Measurements from ENCODE around the gene KCNN3.

Gene KCNN3

DNA sequence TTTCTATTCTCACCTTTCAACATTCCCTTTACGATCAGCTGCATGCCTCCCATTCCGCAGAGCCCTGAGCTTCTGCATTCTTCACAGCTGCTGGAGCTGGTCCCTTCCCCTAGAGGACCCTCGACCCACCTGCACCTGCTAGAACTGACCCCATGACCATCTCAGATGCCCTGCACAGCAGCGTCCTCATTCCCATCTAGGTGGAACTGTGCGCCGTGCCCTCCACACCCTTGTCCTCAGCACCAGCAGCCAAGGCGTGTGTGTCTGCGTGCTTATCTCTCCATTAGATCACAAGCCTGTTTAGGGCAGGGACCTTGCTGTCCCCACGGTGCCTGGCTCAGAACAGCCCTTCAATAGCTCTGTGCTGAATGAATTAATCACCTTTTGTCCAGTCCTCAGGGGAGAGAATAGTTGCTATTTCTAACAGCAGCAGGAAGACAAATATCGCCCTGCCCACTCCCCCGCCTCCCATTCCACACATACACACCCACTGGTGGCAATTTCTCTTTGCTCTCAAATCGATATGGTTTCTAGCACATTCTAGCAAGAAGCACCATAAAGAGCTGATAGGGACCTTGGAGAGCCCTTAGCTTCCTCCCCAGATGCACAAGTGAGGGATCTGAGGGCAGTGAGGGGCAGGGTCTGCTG, 61.7 kb downstream of the KCNN3 start:
- no peak overlapping the region for H2AFZ ChIP-seq (ENCODE audit: low read length)
- no peaks in the 10 kb centered on the region for H3K9me2 ChIP-seq (replicated peaks; ENCODE audit: insufficient read depth, low read length)
- no peak overlapping the region for H3K27ac ChIP-seq (ENCODE audit: low read length)
- no peak overlapping the region for H3K4me2 ChIP-seq (ENCODE audit: low read depth, low read length)
- H3K9ac ChIP-seq (ENCODE audit: low read length), result no peak overlapping the region
- H4K20me1 ChIP-seq (ENCODE audit: insufficient read depth, low read length), result no peaks in the 10 kb centered on the region
- no peak overlapping the region for H3K4me3 ChIP-seq (ENCODE audit: low read length)
- no peaks in the 10 kb centered on the region for H3K27me3 ChIP-seq (replicated peaks; ENCODE audit: insufficient read depth, low read length)
- H3K9me3 ChIP-seq (replicated peaks; ENCODE audit: insufficient read depth, low read length), result no peaks in the 10 kb centered on the region
- TF ChIP-seq EZH2phosphoT487 (IDR thresholded peaks at IDR 0.05; ENCODE audit: low read length) (no peak), CTCF (IDR thresholded peaks at IDR 0.05; ENCODE audit: low read length) (no peak), EZH2 (optimal IDR thresholded peaks at IDR 0.05; ENCODE audit: low read depth, low read length) (no peak)
- no peak for DNase-seq
- H3K79me2 ChIP-seq (ENCODE audit: low read length), result peaks cover 67% of the 10 kb centered on the region
- peaks cover 29% of the 10 kb centered on the region for H3K4me1 ChIP-seq (ENCODE audit: low read length)
- H3K36me3 ChIP-seq (replicated peaks; ENCODE audit: insufficient read depth, low read length), result no peaks in the 10 kb centered on the region
- H3F3A ChIP-seq (ENCODE audit: insufficient read depth, low read length), result peaks cover 21% of the 10 kb centered on the region

DNA sequence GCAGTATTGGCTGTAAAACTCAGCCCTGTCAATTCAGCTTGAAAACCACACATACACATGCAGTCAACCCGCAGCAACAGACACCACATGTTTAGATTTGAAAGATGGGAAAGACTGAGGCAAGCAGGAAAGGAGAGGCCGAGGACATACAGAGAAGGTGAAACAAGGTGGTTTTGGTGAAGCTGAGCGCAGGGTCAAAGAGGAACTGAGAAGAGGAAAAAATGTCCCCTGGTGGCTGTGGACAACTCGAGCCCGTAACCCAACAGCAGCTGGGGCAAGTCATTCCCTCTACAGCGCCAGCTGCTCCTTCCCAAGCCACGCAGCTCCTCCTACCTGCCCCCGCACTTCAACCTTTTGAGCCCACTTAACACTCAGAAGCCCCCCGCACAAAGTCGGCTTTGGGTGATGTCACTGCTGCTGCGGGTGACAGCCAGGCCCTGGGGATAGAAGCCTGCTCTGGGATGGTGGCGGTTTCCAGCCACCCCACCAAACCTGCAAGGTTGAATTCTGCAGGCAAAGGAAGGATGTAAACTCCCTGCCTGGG, 63.0 kb downstream of the KCNN3 start:
- Histone ChIP-seq H3K27me3 (replicated peaks; ENCODE audit: insufficient read depth, low read length) (no peaks in the 10 kb centered on the region), H3K9me3 (replicated peaks; ENCODE audit: insufficient read depth, low read length) (no peaks in the 10 kb centered on the region), H3K4me2 (ENCODE audit: low read depth, low read length) (peak overlapping the region; percentile 41), H2AFZ (ENCODE audit: low read length) (no peak overlapping the region), H4K20me1 (ENCODE audit: insufficient read depth, low read length) (no peaks in the 10 kb centered on the region), H3K4me1 (ENCODE audit: low read length) (peaks cover 29% of the 10 kb centered on the region), H3K9ac (ENCODE audit: low read length) (peak overlapping the region; percentile 17; the same call in 1 of the 2 replicates), H3F3A (ENCODE audit: insufficient read depth, low read length) (peaks cover 21% of the 10 kb centered on the region), H3K27ac (ENCODE audit: low read length) (peak overlapping the region; percentile 66), H3K9me2 (replicated peaks; ENCODE audit: insufficient read depth, low read length) (no peaks in the 10 kb centered on the region), H3K4me3 (ENCODE audit: low read length) (0 out of 2 replicates have a peak overlapping the region, but pooled peaks have one; percentile 5), H3K79me2 (ENCODE audit: low read length) (peaks cover 72% of the 10 kb centered on the region), H3K36me3 (replicated peaks; ENCODE audit: insufficient read depth, low read length) (no peaks in the 10 kb centered on the region)
- DNase-seq, result peak; percentile 78
- no peak for TF ChIP-seq EZH2 (optimal IDR thresholded peaks at IDR 0.05; ENCODE audit: low read depth, low read length)
- peak; percentile 41 for TF ChIP-seq CTCF (IDR thresholded peaks at IDR 0.05; ENCODE audit: low read length)
- no peak for TF ChIP-seq EZH2phosphoT487 (IDR thresholded peaks at IDR 0.05; ENCODE audit: low read length)

DNA sequence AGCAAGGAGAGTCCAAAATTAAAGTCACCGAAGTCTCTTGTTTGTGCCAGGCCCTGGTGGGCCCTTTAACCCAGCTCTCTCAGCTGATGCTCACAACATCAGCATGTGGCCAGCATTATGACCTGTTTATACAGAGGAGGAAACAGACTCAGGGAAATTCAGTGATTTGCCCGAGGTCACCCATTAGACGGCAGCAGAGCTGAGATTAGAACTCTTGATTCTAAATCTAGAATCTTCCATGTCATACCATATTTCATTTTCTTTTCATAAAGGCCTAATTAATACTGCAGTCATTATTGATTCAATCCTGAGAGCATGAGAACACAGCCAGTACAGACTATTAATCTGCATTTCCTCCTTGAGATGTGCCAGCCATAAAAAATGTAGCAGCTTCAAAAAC, 63.7 kb downstream of the KCNN3 start:
- no peak overlapping the region for H2AFZ ChIP-seq (ENCODE audit: low read length)
- TF ChIP-seq EZH2phosphoT487 (IDR thresholded peaks at IDR 0.05; ENCODE audit: low read length), result no peak
- no peak for TF ChIP-seq EZH2 (optimal IDR thresholded peaks at IDR 0.05; ENCODE audit: low read depth, low read length)
- TF ChIP-seq CTCF (IDR thresholded peaks at IDR 0.05; ENCODE audit: low read length), result peak; percentile 15; the same call in 1 of the 2 replicates
- no peaks in the 10 kb centered on the region for H3K9me2 ChIP-seq (replicated peaks; ENCODE audit: insufficient read depth, low read length)
- no peak overlapping the region for H3K4me3 ChIP-seq (ENCODE audit: low read length)
- peaks cover 21% of the 10 kb centered on the region for H3F3A ChIP-seq (ENCODE audit: insufficient read depth, low read length)
- DNase-seq, result no peak
- no peaks in the 10 kb centered on the region for H3K36me3 ChIP-seq (replicated peaks; ENCODE audit: insufficient read depth, low read length)
- no peaks in the 10 kb centered on the region for H3K27me3 ChIP-seq (replicated peaks; ENCODE audit: insufficient read depth, low read length)
- H4K20me1 ChIP-seq (ENCODE audit: insufficient read depth, low read length), result no peaks in the 10 kb centered on the region
- H3K4me2 ChIP-seq (ENCODE audit: low read depth, low read length), result peak overlapping the region; percentile 41
- peaks cover 72% of the 10 kb centered on the region for H3K79me2 ChIP-seq (ENCODE audit: low read length)
- peaks cover 29% of the 10 kb centered on the region for H3K4me1 ChIP-seq (ENCODE audit: low read length)
- no peaks in the 10 kb centered on the region for H3K9me3 ChIP-seq (replicated peaks; ENCODE audit: insufficient read depth, low read length)
- H3K27ac ChIP-seq (ENCODE audit: low read length), result peak overlapping the region; percentile 66
- peak overlapping the region; percentile 17; the same call in 1 of the 2 replicates for H3K9ac ChIP-seq (ENCODE audit: low read length)
